Measurements from ENCODE around the gene DEFB131A.
"Not testable (repeated sequence)": the region's sequence is repeated elsewhere in the genome, so short reads cannot be mapped to it uniquely, and the experiment has no call there.

The DEFB131A gene, protein sequence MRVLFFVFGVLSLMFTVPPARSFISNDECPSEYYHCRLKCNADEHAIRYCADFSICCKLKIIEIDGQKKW

GRCh38 chr4:9444114-9444513 lies at the start of gene DEFB131A:
TSS of gene DEFB131A (plus strand) at chr4:9444414. CDS start at chr4:9444534, 120 bp downstream.
- not testable (repeated sequence) for H3K9me3 Mint-ChIP-seq; H3K36me3 Mint-ChIP-seq (ENCODE audit: low read depth); H3K4me3 Mint-ChIP-seq; H3K4me1 Mint-ChIP-seq; H3K27ac Mint-ChIP-seq; H3K27me3 Mint-ChIP-seq (ENCODE audit: low read depth)

GRCh38 chr4:9405774-9406173 lies 38.4 kb upstream of the DEFB131A start:
- not testable (repeated sequence) for H3K4me1 Mint-ChIP-seq; H3K36me3 Mint-ChIP-seq (ENCODE audit: low read depth); H3K4me3 Mint-ChIP-seq; H3K9me3 Mint-ChIP-seq; H3K27ac Mint-ChIP-seq; H3K27me3 Mint-ChIP-seq (ENCODE audit: low read depth)

DNA sequence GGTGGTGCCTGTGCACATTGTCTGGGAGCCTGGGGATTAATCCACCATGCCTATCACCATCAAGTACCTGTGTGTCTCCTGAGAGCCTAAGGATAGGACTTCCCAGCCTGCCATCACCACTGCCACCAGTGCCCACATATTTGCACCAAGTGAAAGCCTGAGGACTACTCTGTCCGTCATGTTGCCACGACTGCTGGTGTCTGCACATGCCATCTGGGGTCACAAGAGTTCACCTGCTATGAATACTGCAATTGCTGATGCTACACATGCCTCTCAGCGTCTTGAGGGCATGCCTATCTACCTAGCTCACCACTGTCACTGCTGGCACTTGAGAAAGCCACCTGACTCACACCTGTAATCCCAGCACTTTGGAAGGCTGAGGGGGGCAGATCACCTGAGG lies 37.7 kb upstream of the DEFB131A start:
- not testable (repeated sequence) for H3K4me1 Mint-ChIP-seq; H3K27ac Mint-ChIP-seq; H3K9me3 Mint-ChIP-seq; H3K36me3 Mint-ChIP-seq (ENCODE audit: low read depth); H3K27me3 Mint-ChIP-seq (ENCODE audit: low read depth); H3K4me3 Mint-ChIP-seq

- no peak for TF ChIP-seq CTCF (IDR thresholded peaks at IDR 0.05; ENCODE audit: unreplicated experiment in 3 of 3)
- H3K27ac Mint-ChIP-seq, result no peak overlapping the region
- no peak overlapping the region for H3K4me3 Mint-ChIP-seq
- no peaks in the 10 kb centered on the region for H3K4me1 Mint-ChIP-seq
- peaks cover 19% of the 10 kb centered on the region for H3K9me3 Mint-ChIP-seq
- H3K27me3 Mint-ChIP-seq (ENCODE audit: low read depth), result no peaks in the 10 kb centered on the region
- no peaks in the 10 kb centered on the region for H3K36me3 Mint-ChIP-seq (ENCODE audit: low read depth)
Observed at GRCh38 chr4:9409793-9410192, 34.4 kb upstream of the DEFB131A start.

- H3K27ac Mint-ChIP-seq; H3K4me3 Mint-ChIP-seq; H3K36me3 Mint-ChIP-seq (ENCODE audit: low read depth); H3K27me3 Mint-ChIP-seq (ENCODE audit: low read depth); H3K4me1 Mint-ChIP-seq: not testable (repeated sequence)
- H3K9me3 Mint-ChIP-seq, result peaks cover 23% of the 10 kb centered on the region
Observed at GRCh38 chr4:9421884-9422455, 22.2 kb upstream of the DEFB131A start.

DNA sequence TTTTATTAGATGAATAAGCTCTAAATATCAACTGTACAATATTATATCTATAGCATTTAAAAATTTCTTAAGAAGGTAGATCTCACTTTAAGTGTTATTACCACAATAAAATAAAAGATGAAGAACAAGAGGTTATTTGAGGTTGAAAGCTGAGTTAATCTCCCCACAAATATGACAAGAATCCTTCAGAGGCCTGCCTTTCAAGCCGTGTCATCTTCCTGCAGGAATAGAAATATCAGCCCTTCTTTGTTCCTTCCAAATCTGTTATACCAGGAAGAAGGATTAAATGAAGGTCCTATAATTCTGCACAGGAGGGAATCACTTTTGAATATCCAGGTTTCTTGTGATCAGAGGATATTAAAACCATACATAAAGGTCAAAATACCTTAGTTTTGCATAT lies 18.3 kb upstream of the DEFB131A start:
- not testable (repeated sequence) for H3K4me3 Mint-ChIP-seq; H3K27me3 Mint-ChIP-seq (ENCODE audit: low read depth); H3K9me3 Mint-ChIP-seq; H3K27ac Mint-ChIP-seq; H3K4me1 Mint-ChIP-seq; H3K36me3 Mint-ChIP-seq (ENCODE audit: low read depth)

- not testable (repeated sequence) for H3K27ac Mint-ChIP-seq; H3K27me3 Mint-ChIP-seq (ENCODE audit: low read depth); H3K4me3 Mint-ChIP-seq; H3K9me3 Mint-ChIP-seq; H3K36me3 Mint-ChIP-seq (ENCODE audit: low read depth); H3K4me1 Mint-ChIP-seq
Observed at GRCh38 chr4:9430061-9430460, 14.2 kb upstream of the DEFB131A start.

- H3K4me1 Mint-ChIP-seq; H3K4me3 Mint-ChIP-seq; H3K27ac Mint-ChIP-seq; H3K27me3 Mint-ChIP-seq (ENCODE audit: low read depth); H3K9me3 Mint-ChIP-seq; H3K36me3 Mint-ChIP-seq (ENCODE audit: low read depth): not testable (repeated sequence)
Observed at GRCh38 chr4:9433320-9433719, 10.9 kb upstream of the DEFB131A start.

DNA sequence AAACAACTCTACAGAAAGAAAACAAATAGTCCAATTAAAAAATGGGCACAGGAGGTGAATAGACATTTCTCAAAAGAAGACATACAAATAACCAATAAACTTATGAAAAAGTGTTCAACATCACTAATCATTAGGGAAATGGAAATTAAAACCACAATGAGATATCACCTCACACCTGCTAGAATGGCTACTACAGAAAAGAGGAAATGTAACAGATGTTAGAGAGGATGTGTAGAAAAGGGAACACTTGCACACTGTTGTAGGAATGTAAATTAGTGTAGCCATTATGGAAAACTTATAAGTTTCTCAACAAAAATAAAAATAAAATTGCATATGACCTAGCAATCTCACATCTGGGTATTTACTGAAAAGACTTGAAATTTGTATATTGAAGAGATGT lies 7.5 kb upstream of the DEFB131A start:
- not testable (repeated sequence) for H3K4me3 Mint-ChIP-seq; H3K27me3 Mint-ChIP-seq (ENCODE audit: low read depth); H3K4me1 Mint-ChIP-seq; H3K27ac Mint-ChIP-seq; H3K9me3 Mint-ChIP-seq; H3K36me3 Mint-ChIP-seq (ENCODE audit: low read depth)

DNA sequence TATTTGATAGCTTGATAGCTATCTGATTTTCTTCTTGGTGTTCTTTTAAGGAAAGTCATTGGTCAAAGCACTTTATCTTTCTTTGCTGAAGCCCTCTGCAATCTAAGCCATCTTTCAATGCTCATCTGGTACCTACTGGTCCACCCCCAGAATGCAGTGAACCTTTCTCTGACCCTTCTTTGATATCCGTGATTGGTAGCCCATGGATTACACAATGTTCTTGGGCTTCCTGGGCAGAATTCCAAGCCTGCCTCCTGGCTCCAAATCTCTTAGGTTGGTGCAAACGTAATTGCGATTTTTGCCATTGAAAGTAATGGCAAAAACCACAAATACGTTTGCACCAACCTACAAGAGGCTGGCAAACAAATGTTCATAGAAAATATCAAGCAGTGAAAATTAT lies 1.9 kb upstream of the DEFB131A start:
- H3K4me3 Mint-ChIP-seq; H3K4me1 Mint-ChIP-seq; H3K36me3 Mint-ChIP-seq (ENCODE audit: low read depth); H3K27me3 Mint-ChIP-seq (ENCODE audit: low read depth); H3K9me3 Mint-ChIP-seq; H3K27ac Mint-ChIP-seq: not testable (repeated sequence)

DNA sequence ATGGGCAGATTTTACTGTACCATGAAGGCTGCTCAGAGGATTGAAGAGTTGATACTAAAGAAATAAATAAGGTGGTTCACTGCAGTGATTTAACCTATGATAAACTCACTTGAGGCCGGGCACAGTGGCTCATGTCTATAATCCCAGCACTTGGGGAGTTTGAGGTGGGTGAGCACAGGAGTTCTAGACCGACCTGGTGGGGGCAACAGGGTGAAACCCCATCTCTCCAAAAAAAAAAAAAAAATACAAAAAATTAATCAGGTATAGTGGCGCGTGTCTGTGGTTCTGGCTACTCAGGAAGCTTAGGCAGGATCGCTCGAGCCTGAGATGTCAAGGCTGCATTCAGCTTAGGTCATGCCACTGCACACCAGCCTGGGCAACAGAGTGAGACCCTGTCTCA lies 467 bp downstream of the DEFB131A start:
- not testable (repeated sequence) for H3K27me3 Mint-ChIP-seq (ENCODE audit: low read depth); H3K27ac Mint-ChIP-seq; H3K4me1 Mint-ChIP-seq; H3K9me3 Mint-ChIP-seq; H3K36me3 Mint-ChIP-seq (ENCODE audit: low read depth); H3K4me3 Mint-ChIP-seq

- H3K27me3 Mint-ChIP-seq (ENCODE audit: low read depth); H3K27ac Mint-ChIP-seq; H3K4me3 Mint-ChIP-seq; H3K4me1 Mint-ChIP-seq; H3K9me3 Mint-ChIP-seq; H3K36me3 Mint-ChIP-seq (ENCODE audit: low read depth): not testable (repeated sequence)
Observed at GRCh38 chr4:9452251-9452650, 8.0 kb downstream of the DEFB131A start.

- H3K4me3 Mint-ChIP-seq; H3K4me1 Mint-ChIP-seq; H3K36me3 Mint-ChIP-seq (ENCODE audit: low read depth); H3K9me3 Mint-ChIP-seq; H3K27ac Mint-ChIP-seq; H3K27me3 Mint-ChIP-seq (ENCODE audit: low read depth): not testable (repeated sequence)
Observed at GRCh38 chr4:9454284-9454683, 10.1 kb downstream of the DEFB131A start.

DNA sequence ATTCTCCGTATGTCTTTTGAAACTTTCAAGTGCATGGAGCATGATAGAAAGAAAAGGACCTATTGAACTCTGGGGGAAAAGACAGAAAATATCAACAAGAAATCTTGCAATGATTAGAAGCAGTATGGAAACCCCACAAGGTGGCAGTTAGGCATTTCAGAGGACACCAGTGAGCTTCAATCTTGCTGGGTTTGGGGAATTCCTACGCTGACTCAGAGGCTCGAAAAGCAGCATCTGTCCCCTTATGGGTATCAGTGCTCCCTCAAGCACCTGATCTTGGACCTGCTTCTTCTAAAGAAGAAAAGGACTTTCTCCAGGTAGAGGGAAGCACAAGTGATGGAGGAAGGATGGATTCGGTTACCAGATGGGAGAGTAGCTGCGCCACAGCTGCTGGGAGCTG lies 10.8 kb downstream of the DEFB131A start:
- H3K4me3 Mint-ChIP-seq; H3K4me1 Mint-ChIP-seq; H3K27ac Mint-ChIP-seq; H3K36me3 Mint-ChIP-seq (ENCODE audit: low read depth); H3K9me3 Mint-ChIP-seq; H3K27me3 Mint-ChIP-seq (ENCODE audit: low read depth): not testable (repeated sequence)

DNA sequence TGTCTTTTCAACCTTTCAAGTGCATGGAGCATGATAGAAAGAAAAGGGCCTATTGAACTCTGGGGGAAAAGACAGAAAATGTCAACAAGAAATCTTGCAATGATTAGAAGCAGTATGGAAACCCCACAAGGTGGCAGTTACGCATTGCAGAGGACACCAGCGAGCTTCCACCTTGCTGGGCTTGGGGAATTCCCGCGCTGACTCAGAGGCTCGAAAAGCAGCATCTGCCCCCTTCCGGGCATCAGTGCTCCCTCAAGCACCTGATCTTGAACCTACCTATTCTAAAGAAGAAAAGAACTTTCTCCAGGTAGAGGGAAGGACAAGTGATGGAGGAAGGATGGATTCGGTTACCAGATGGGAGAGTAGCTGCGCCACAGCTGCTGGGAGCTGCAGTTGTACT lies 35.3 kb downstream of the DEFB131A start:
- H3K27me3 Mint-ChIP-seq (ENCODE audit: low read depth); H3K4me1 Mint-ChIP-seq; H3K36me3 Mint-ChIP-seq (ENCODE audit: low read depth); H3K9me3 Mint-ChIP-seq; H3K27ac Mint-ChIP-seq; H3K4me3 Mint-ChIP-seq: not testable (repeated sequence)

Data from nephron (organoid).